ENCODE data around the gene IL31RA.

DNA sequence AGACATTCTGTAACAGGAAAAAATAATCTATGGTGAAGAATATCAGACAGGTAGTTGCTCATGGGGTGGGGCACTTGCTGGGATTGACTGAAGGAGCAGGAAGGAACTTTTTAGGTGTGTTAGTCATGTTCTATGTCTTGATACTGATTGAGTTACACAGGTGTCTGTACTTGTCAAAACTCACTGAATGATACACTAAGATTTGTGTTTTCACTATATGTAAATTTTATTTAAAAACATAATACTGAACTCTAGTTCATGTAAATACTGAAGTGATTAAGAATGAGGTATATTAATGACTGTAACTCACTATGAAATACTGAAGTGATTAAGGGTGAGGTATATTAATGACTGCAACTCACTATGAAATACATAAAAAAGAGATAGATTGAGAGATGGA, 115.1 kb downstream of the IL31RA start:
- TF ChIP-seq, protein P1, sequence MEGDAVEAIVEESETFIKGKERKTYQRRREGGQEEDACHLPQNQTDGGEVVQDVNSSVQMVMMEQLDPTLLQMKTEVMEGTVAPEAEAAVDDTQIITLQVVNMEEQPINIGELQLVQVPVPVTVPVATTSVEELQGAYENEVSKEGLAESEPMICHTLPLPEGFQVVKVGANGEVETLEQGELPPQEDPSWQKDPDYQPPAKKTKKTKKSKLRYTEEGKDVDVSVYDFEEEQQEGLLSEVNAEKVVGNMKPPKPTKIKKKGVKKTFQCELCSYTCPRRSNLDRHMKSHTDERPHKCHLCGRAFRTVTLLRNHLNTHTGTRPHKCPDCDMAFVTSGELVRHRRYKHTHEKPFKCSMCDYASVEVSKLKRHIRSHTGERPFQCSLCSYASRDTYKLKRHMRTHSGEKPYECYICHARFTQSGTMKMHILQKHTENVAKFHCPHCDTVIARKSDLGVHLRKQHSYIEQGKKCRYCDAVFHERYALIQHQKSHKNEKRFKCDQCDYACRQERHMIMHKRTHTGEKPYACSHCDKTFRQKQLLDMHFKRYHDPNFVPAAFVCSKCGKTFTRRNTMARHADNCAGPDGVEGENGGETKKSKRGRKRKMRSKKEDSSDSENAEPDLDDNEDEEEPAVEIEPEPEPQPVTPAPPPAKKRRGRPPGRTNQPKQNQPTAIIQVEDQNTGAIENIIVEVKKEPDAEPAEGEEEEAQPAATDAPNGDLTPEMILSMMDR (conservative IDR thresholded peaks at IDR 0.05), result no peak
- no peak for TF ChIP-seq ZFX (IDR thresholded peaks at IDR 0.05)

Data from C4-2B (cell line).